Naive thymus-derived CD4-positive, alpha-beta T cell (primary cell): Measurements from ENCODE around the gene RRAS2. TPM values are rescaled to one million over a fixed set of nuclear protein-coding genes. Genes with fewer than 3 reads are reported as not detected.

Experiments
- ATAC-seq: fragments of 150-1000 bp; cut with Tn5 transposase; 2 replicates; pipeline ENCODE4 v1.10.0; 2021; ENCODE audit warnings: mild to moderate bottlenecking, moderate library complexity
- CTCF ChIA-PET: fragments of 350-600 bp; sonication (Branson Sonifier 250); formaldehyde crosslinking; loops from one replicate; lab custom pipeline; 2021; ENCODE audit warnings: antibody characterized with exemption; lab: Charles Lee
- POLR2A ChIA-PET: fragments of 350-600 bp; sonication (Branson Sonifier 250); formaldehyde crosslinking; loops from one replicate; lab custom pipeline; 2021; ENCODE audit warnings: antibody characterized with exemption, inconsistent platforms; lab: Charles Lee
- DNase-seq, 9 donors: peaks; one replicate each; pipeline versions ENCODE4 v3.0.0 to v3.0.0-alpha.2; 2020 to 2022; ENCODE audit warnings: mixed read lengths in 1 of 9
- H3K27ac ChIP-seq: one replicate; pipeline ENCODE4 v1.7.0; 2013; ENCODE audit warnings: mild to moderate bottlenecking, low read depth, low read length, moderate library complexity
- H3K27me3 ChIP-seq, 2 donors: one replicate each; pipeline ENCODE4 v1.7.0; 2013; ENCODE audit warnings: low read length in 2 of 2, mild to moderate bottlenecking in 2 of 2, moderate library complexity in 2 of 2; ENCODE audit not compliant: control insufficient read depth in 2 of 2, insufficient read depth in 2 of 2
- H3K36me3 ChIP-seq, 3 experiments: 1 replicate in 2 of 3; 2 replicates in 1 of 3; pipeline ENCODE4 v1.7.0; 2013; ENCODE audit warnings: low read length in 3 of 3, mild to moderate bottlenecking in 3 of 3, moderate library complexity in 1 of 3; ENCODE audit not compliant: insufficient read depth in 3 of 3, control insufficient read depth in 2 of 3
- H3K4me1 ChIP-seq, 2 donors: one replicate each; pipeline ENCODE4 v1.7.0; 2013; ENCODE audit warnings: low read length in 2 of 2, mild to moderate bottlenecking in 2 of 2, moderate library complexity in 1 of 2; ENCODE audit not compliant: control insufficient read depth in 2 of 2, insufficient read depth in 2 of 2
- H3K4me3 ChIP-seq: 2 replicates; pipeline ENCODE4 v1.7.0; 2013; ENCODE audit warnings: mild to moderate bottlenecking, low read length
- H3K9me3 ChIP-seq, 3 experiments: 1 replicate in 2 of 3; 2 replicates in 1 of 3; pipeline ENCODE4 v1.7.0; 2013; ENCODE audit warnings: low read length in 3 of 3; ENCODE audit not compliant: control insufficient read depth in 2 of 3
- H3K27ac Mint-ChIP-seq, 9 donors: one replicate each; pipeline ENCODE4 v1.8.0; 2020 to 2022; ENCODE audit warnings: mixed read lengths in 9 of 9, mild to moderate bottlenecking in 8 of 9, moderate library complexity in 5 of 9, inconsistent platforms in 2 of 9
- H3K27me3 Mint-ChIP-seq, 5 donors: one replicate each; pipeline ENCODE4 v1.8.0; 2021 to 2022; ENCODE audit warnings: mixed read lengths in 5 of 5, mild to moderate bottlenecking in 1 of 5
- H3K36me3 Mint-ChIP-seq, 5 donors: one replicate each; pipeline ENCODE4 v1.8.0; 2020 to 2022; ENCODE audit warnings: mixed read lengths in 5 of 5, mild to moderate bottlenecking in 3 of 5, inconsistent platforms in 1 of 5
- H3K4me1 Mint-ChIP-seq, 7 donors: one replicate each; pipeline ENCODE4 v1.8.0; 2020 to 2022; ENCODE audit warnings: mixed read lengths in 7 of 7, mild to moderate bottlenecking in 3 of 7, inconsistent platforms in 1 of 7
- H3K4me3 Mint-ChIP-seq, 10 donors: one replicate each; pipeline ENCODE4 v1.8.0; 2020 to 2022; ENCODE audit warnings: mild to moderate bottlenecking in 10 of 10, mixed read lengths in 10 of 10, moderate library complexity in 6 of 10, inconsistent platforms in 2 of 10
- H3K9me3 Mint-ChIP-seq, 11 donors: one replicate each; pipeline ENCODE4 v1.8.0; 2020 to 2022; ENCODE audit warnings: mixed read lengths in 11 of 11, mild to moderate bottlenecking in 4 of 11, inconsistent platforms in 1 of 11, moderate library complexity in 1 of 11
- intact Hi-C, 2 donors: fragments of 100-400 bp; cut with micrococcal nuclease; formaldehyde crosslinking; loops; one replicate each; pipeline ENCODE4 v1.15.1; 2023
- polyA plus RNA-seq, 2 donors: library from polyadenylated mRNA; unstranded; fragments of 300-500 nt; fragmentation: Illumina TruSeq; gene quantifications; one replicate each; pipeline ENCODE4 v1.2.3, GENCODE V29; 2021
- total RNA-seq, 6 experiments: library from RNA in 5 of 6; stranded (reverse) in 5 of 6; gene quantifications; 1 replicate in 5 of 6; 2 replicates in 1 of 6; pipeline ENCODE4 v1.2.3 and lab custom pipeline; 2021 to 2026

Gene RRAS2
- total and polyA plus RNA-seq, 7 experiments from 2014 or later: 6.0 to 55.3 (median 14.6) TPM

GRCh38 chr11:14310679-14311078 lies 48.3 kb downstream of the RRAS2 start:
- Mint-ChIP-seq H3K36me3 (peaks cover 0 to 6% (median 0%) of the 10 kb centered on the region in 5 donors), H3K4me1 (peaks cover 6 to 34% (median 10%) of the 10 kb centered on the region in 7 donors), H3K27me3 (no peaks in the 10 kb centered on the region), H3K9me3 (no peaks in the 10 kb centered on the region), H3K27ac (no peak overlapping the region), H3K4me3 (no peak overlapping the region)
- intact Hi-C loops: no loop called here
- no peak for ATAC-seq
- Histone ChIP-seq H3K27ac (no peak overlapping the region), H3K36me3 (no peaks in the 10 kb centered on the region), H3K4me1 (peaks cover 0 to 36% of the 10 kb centered on the region in 2 donors), H3K4me3 (no peak overlapping the region), H3K27me3 (no peaks in the 10 kb centered on the region), H3K9me3 (no peaks in the 10 kb centered on the region)
- CTCF ChIA-PET: interaction anchor here (0.6 to 1.7 kb wide), 2 partner anchors 595 to 664 kb away, joined by 3 read pairs; no protein-coding TSS in a partner anchor
- POLR2A ChIA-PET: interaction anchor here (0.8 kb wide), 1 partner anchor 833 kb away, joined by 3 read pairs; no protein-coding TSS in a partner anchor
- DNase-seq: no peak

GRCh38 chr11:14309425-14310192 lies 49.4 kb downstream of the RRAS2 start:
- no peak for ATAC-seq
- H3K4me3 Mint-ChIP-seq: no peak overlapping the region

DNA sequence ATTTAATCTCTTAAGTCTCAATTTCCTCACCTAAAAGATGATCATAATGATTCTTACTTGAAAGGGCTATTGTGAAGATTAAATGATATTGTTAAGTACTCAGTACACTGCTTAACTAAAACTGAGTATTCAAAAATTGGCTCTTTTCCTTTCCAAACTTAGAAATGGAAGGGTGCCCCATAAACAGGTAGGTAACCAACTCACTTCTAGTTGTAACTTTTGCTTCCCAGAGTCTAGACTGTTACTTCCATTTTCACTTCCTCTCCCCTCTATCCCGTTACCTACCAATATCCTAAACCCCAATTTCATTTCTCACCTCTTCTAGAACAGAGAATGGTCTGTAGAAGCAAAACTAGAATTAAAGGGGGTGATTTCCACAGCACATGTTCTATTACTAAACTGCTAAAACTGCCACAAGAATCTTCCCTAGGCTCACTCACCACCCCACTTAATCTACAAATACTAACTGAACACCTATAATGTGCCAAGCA lies 50.0 kb downstream of the RRAS2 start:
- DNase-seq (no peak), ATAC-seq (peak; percentile 16)
- CTCF ChIA-PET: interaction anchor here (0.5 to 1.4 kb wide), 7 partner anchors 14 to 694 kb away, joined by 3 to 5 read pairs (median 3); no protein-coding TSS in a partner anchor
- Histone ChIP-seq H3K4me1 (peaks cover 0 to 34% of the 10 kb centered on the region in 2 donors), H3K9me3 (no peaks in the 10 kb centered on the region), H3K27ac (no peak overlapping the region), H3K36me3 (no peaks in the 10 kb centered on the region), H3K4me3 (no peak overlapping the region), H3K27me3 (no peaks in the 10 kb centered on the region)
- Mint-ChIP-seq H3K36me3 (peaks cover 0 to 3% (median 0%) of the 10 kb centered on the region in 5 donors), H3K27me3 (no peaks in the 10 kb centered on the region), H3K9me3 (no peaks in the 10 kb centered on the region), H3K27ac (no peak overlapping the region), H3K4me1 (peaks cover 6 to 29% (median 7%) of the 10 kb centered on the region in 7 donors), H3K4me3 (no peak overlapping the region)
- POLR2A ChIA-PET: no interaction called here
- intact Hi-C loops: loop anchor here in 1 of 2 donors (1.0 kb wide), 2 partner anchors 533 to 537 kb away; no protein-coding TSS in a partner anchor

More at GRCh38 chr11:14309425-14310192, 49.4 kb downstream of the RRAS2 start:
- Mint-ChIP-seq H3K9me3 (no peaks in the 10 kb centered on the region), H3K36me3 (peaks cover 0 to 3% (median 0%) of the 10 kb centered on the region in 5 donors), H3K4me1 (peaks cover 6 to 28% (median 10%) of the 10 kb centered on the region in 7 donors), H3K27me3 (no peaks in the 10 kb centered on the region), H3K27ac (no peak overlapping the region)
- DNase-seq: no peak
- POLR2A ChIA-PET: interaction anchor here (0.8 kb wide), 1 partner anchor 832 kb away, joined by 3 read pairs; no protein-coding TSS in a partner anchor
- intact Hi-C loops: no loop called here
- H3K27ac ChIP-seq: no peak overlapping the region
- H3K4me1 ChIP-seq: peaks cover 0 to 36% of the 10 kb centered on the region in 2 donors
- H3K9me3 ChIP-seq: no peaks in the 10 kb centered on the region
- H3K27me3 ChIP-seq: no peaks in the 10 kb centered on the region
- H3K4me3 ChIP-seq: no peak overlapping the region
- CTCF ChIA-PET: interaction anchor here (1.2 to 1.7 kb wide), 2 partner anchors 142 to 597 kb away, joined by 3 read pairs; no protein-coding TSS in a partner anchor
- no peaks in the 10 kb centered on the region for H3K36me3 ChIP-seq

DNA sequence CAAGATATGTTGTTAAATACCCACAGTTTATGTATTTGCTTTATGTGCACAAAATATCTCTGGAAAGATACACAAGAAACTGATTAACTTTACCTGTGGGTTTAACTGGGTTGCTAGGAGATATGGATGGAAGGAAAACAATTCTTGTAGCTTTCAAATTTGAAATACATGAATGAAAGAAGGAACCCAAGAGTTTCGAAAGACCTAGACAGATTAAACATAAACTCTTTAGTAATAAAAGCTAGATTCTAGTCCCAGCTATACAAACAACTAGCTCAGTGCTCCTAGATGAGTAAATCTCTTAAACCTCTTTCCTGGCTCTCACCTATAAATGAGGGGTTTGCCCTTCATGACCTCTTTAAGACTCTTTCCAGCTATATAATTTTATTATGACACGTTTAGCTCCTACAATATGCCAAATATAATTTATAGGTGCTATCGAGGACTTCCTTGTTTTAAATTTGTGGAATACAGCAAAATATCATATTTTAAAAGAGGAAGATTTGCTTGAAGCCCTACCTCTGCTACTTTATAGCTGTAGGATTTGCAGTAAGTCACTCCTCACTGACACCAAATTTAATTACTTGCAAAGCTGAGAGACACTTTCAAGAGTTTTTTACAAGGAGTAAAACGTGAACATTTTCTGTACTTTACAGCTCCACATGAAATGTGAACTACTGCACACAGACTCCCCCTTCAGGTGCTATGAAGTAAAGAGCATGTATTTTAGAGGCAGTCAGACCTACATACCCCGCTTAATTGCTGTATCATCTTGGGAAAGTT lies 50.7 kb downstream of the RRAS2 start:
- H3K27me3 Mint-ChIP-seq: no peaks in the 10 kb centered on the region
- H3K4me1 ChIP-seq: peaks cover 0 to 27% of the 10 kb centered on the region in 2 donors

DNA sequence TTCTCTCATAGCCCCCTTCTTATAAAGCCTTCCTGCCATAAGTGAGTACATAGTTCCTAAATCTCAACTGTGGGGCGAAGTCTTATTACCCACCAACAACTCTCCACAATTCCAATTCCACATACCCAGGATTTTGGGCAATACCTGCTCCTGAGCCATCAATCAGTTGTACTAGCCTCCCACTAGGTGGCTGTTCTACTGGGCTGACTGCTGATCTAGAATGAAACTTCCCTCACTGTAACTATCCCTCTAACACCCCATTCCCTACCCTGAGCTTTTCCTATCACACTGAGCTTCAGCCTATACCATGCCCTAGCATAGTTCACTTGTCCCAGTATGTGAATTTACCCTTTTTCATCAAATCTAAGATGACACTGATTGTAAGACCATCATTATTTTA lies 52.5 kb downstream of the RRAS2 start:
- peaks cover 0 to 22% (median 4%) of the 10 kb centered on the region in 7 donors for H3K4me1 Mint-ChIP-seq
- no peaks in the 10 kb centered on the region for H3K9me3 Mint-ChIP-seq
- Histone ChIP-seq H3K9me3 (no peaks in the 10 kb centered on the region), H3K4me3 (no peak overlapping the region), H3K27ac (no peak overlapping the region), H3K27me3 (no peaks in the 10 kb centered on the region), H3K4me1 (peaks cover 0 to 19% of the 10 kb centered on the region in 2 donors), H3K36me3 (no peaks in the 10 kb centered on the region)
- no peaks in the 10 kb centered on the region for H3K27me3 Mint-ChIP-seq
- no peak for ATAC-seq
- H3K36me3 Mint-ChIP-seq: no peaks in the 10 kb centered on the region
- POLR2A ChIA-PET: no interaction called here
- CTCF ChIA-PET: interaction anchor here (0.6 kb wide), 3 partner anchors 33 to 766 kb away, joined by 3 to 4 read pairs (median 3); no protein-coding TSS in a partner anchor
- intact Hi-C loops: no loop called here
- DNase-seq: no peak
- H3K4me3 Mint-ChIP-seq: no peak overlapping the region
- H3K27ac Mint-ChIP-seq: peak overlapping the region in 1 of 9 donors; percentile 32

More for the DNA sequence above, 50.7 kb downstream of the RRAS2 start:
- intact Hi-C loops: loop anchor here in 1 of 2 donors (1.0 kb wide), 2 partner anchors 532 to 536 kb away; no protein-coding TSS in a partner anchor
- no peaks in the 10 kb centered on the region for H3K27me3 ChIP-seq
- Mint-ChIP-seq H3K27ac (no peak overlapping the region), H3K4me1 (peaks cover 2 to 29% (median 5%) of the 10 kb centered on the region in 7 donors), H3K9me3 (no peaks in the 10 kb centered on the region), H3K4me3 (peak overlapping the region in 1 of 10 donors; percentile 5), H3K36me3 (peaks cover 0 to under 1% (median 0%) of the 10 kb centered on the region in 5 donors)
- no peaks in the 10 kb centered on the region for H3K36me3 ChIP-seq
- no peaks in the 10 kb centered on the region for H3K9me3 ChIP-seq
- DNase-seq (peak in 6 of 9 donors; percentile 10 to 47 (median 24)), ATAC-seq (peak; percentile 85)
- no peak overlapping the region for H3K4me3 ChIP-seq
- ChIA-PET CTCF (interaction anchor here (0.5 to 1.5 kb wide), 14 partner anchors 10 to 695 kb away, joined by 3 to 8 read pairs (median 3); no protein-coding TSS in a partner anchor), POLR2A (no interaction called here)
- H3K27ac ChIP-seq: no peak overlapping the region

GRCh38 chr11:14305649-14306048 lies 53.3 kb downstream of the RRAS2 start:
- no peaks in the 10 kb centered on the region for H3K36me3 Mint-ChIP-seq
- Histone ChIP-seq H3K27ac (no peak overlapping the region), H3K27me3 (no peaks in the 10 kb centered on the region), H3K9me3 (no peaks in the 10 kb centered on the region), H3K4me3 (no peak overlapping the region), H3K36me3 (no peaks in the 10 kb centered on the region), H3K4me1 (peaks cover 0 to 16% of the 10 kb centered on the region in 2 donors)
- H3K4me1 Mint-ChIP-seq: peaks cover 0 to 22% (median 4%) of the 10 kb centered on the region in 7 donors
- no peaks in the 10 kb centered on the region for H3K27me3 Mint-ChIP-seq
- intact Hi-C loops: no loop called here
- no peaks in the 10 kb centered on the region for H3K9me3 Mint-ChIP-seq
- no peak for DNase-seq
- H3K27ac Mint-ChIP-seq: no peak overlapping the region
- ChIA-PET POLR2A (no interaction called here), CTCF (no interaction called here)
- ATAC-seq: no peak
- H3K4me3 Mint-ChIP-seq: no peak overlapping the region
